ENCODE measurements around the gene FGF1.

The FGF1 gene

DNA sequence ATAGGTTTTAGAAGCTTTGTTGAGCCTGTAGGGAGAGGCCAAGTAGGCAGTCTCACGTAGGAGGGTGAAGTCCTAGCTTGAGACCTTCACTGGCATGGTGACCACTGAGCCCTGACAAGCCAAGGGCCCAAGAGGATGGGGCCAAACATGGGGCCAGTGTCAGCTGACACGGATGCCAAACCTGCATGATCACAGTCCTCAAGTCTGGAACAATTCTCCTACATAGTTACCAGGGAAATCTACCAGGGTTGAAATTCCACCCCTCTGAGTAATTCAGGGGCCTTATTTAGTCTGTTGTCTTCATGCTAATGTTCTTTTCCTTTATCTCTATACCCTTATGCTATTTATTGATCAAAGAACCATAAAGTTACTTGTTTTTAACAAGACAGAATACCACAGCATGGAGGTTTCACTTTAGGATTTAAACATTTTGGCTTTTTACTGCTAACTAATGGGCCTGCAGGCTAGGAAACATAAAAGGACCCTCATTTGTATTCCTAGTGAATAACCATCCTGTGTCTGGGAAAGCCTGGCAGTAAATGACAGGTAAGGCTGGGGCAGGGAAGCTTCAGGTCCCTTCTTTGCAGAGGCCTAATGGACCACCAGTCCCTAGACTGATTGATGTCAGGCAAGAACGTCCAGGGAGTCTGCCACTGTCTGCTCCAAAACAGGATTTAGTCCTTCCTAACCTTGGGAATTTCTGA is 140.8 kb downstream of the FGF1 start:
- no peaks in the 10 kb centered on the region for H3K36me3 ChIP-seq (ENCODE audit: control insufficient read depth, insufficient read depth, low read length)
- no peak overlapping the region for H3K4me3 ChIP-seq (ENCODE audit: low read length)
- no peaks in the 10 kb centered on the region for H3K9me3 ChIP-seq (ENCODE audit: control insufficient read depth, insufficient read depth, low read length)
- H3K27ac ChIP-seq (ENCODE audit: low read length): no peak overlapping the region
- no CpG with 5 or more reads among the region's 3 CpGs for WGBS (ENCODE audit: insufficient coverage, insufficient read length)
- 0 out of 2 replicates have a peak, but pooled peaks cover 3% of the 10 kb centered on the region for H3K4me1 ChIP-seq (ENCODE audit: control insufficient read depth, insufficient read depth, low read length)
- no peaks in the 10 kb centered on the region for H3K27me3 ChIP-seq (ENCODE audit: control insufficient read depth, insufficient read depth, low read length)
- DNase-seq (ENCODE audit: low read depth, low spot score): no peak

DNA sequence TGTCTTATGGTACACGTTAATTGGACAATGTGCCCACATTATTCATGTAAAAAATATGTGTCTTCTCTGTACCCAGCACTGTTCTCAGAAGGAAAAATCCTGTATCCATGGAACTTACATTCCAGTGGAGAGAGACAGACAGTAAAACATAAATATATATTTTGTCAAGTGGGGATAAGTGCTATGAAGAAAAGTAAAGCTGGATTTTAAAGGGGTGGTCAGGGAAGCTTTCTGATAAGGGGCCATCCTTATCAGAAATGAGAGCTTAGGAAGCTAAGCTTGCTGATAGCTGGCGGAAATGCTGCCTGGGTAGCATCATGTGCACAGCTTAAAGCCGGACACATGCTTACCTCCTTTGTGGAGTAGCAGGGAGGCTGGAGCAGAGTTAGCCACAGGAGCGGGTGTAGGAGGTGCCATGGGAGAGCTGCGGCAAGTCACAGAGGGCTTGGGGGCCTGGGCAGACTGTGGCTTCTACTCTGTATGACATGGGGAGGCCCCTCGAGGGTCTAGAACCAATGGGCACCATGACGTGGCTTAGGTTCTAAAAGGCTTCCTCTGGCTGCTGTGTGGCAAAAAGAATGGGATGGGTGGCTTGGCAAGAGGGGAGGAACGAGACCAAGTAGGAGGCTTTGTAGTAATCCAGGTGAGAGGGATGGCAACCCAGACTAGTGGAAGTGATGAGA is 141.7 kb downstream of the FGF1 start:
- H3K4me3 ChIP-seq (ENCODE audit: low read length): no peak overlapping the region
- no peaks in the 10 kb centered on the region for H3K9me3 ChIP-seq (ENCODE audit: control insufficient read depth, insufficient read depth, low read length)
- H3K27ac ChIP-seq (ENCODE audit: low read length): no peak overlapping the region
- 0 out of 2 replicates have a peak, but pooled peaks cover 3% of the 10 kb centered on the region for H3K4me1 ChIP-seq (ENCODE audit: control insufficient read depth, insufficient read depth, low read length)
- no peaks in the 10 kb centered on the region for H3K27me3 ChIP-seq (ENCODE audit: control insufficient read depth, insufficient read depth, low read length)
- WGBS (ENCODE audit: insufficient coverage, insufficient read length): no CpG with 5 or more reads among the region's 8 CpGs
- no peak for DNase-seq (ENCODE audit: low read depth, low spot score)
- no peaks in the 10 kb centered on the region for H3K36me3 ChIP-seq (ENCODE audit: control insufficient read depth, insufficient read depth, low read length)

DNA sequence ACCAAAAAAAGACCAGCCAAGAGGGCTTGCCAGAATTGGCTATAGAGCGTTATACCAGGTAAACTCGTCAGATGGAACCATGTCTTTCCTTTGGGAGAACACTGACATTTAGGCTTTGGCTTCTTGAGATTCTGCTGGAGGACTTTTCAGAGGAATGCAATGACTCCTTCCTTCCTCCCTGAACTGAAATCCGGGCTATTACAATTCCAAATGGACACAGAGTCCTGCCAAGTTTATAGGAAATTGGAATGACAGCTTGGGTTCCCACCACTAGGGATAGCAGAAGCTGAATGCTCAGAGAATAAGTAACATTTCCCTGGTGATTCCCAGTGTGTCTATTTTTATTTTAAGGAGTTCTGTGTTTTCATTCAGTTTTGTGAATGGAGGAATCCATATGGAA is 143.0 kb downstream of the FGF1 start:
- H3K4me1 ChIP-seq (ENCODE audit: control insufficient read depth, insufficient read depth, low read length): 0 out of 2 replicates have a peak, but pooled peaks cover 3% of the 10 kb centered on the region
- no peak overlapping the region for H3K27ac ChIP-seq (ENCODE audit: low read length)
- no peak overlapping the region for H3K4me3 ChIP-seq (ENCODE audit: low read length)
- no peaks in the 10 kb centered on the region for H3K27me3 ChIP-seq (ENCODE audit: control insufficient read depth, insufficient read depth, low read length)
- no peaks in the 10 kb centered on the region for H3K36me3 ChIP-seq (ENCODE audit: control insufficient read depth, insufficient read depth, low read length)
- H3K9me3 ChIP-seq (ENCODE audit: control insufficient read depth, insufficient read depth, low read length): no peaks in the 10 kb centered on the region
- no peak for DNase-seq (ENCODE audit: low read depth, low spot score)
- no CpG with 5 or more reads among the region's 3 CpGs for WGBS (ENCODE audit: insufficient coverage, insufficient read length)
